ENCODE data around the gene ABCF3.

The ABCF3 gene

DNA sequence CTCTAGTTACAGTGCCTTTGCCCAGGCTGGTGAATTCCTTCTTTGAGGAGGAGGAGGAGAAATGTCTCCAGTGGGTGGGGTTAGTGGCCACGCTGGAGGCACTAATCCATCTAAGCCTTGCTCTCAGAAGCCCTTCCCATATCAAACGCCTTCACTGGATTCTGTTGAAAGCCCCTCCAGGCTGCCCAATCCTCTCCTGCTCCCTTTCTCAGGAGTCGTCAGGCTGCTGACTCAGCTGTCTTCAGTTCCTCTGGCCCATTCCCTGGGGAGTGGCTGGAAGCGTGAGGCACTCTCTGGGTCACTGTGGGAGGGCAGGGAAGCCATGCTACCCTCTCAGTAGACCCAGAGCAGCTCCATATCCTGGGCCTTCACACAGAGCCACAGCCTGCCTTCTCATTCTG is 8.7 kb upstream of the ABCF3 start:
- no peak overlapping the region for H4K5ac ChIP-seq (ENCODE audit: low read length)
- H3K27me3 ChIP-seq (ENCODE audit: insufficient read depth, low read length, poor library complexity) = no peaks in the 10 kb centered on the region
- H2BK15ac ChIP-seq (replicated peaks; ENCODE audit: low read depth) = no peak overlapping the region
- peaks cover 9% of the 10 kb centered on the region for H3K4me1 ChIP-seq (ENCODE audit: control insufficient read depth, low read depth, low read length)
- H3K79me2 ChIP-seq (ENCODE audit: control insufficient read depth, insufficient read depth, low read length) = peaks cover 32% of the 10 kb centered on the region
- no peak overlapping the region for H3K4ac ChIP-seq (ENCODE audit: low read depth, low read length)
- H3K27ac ChIP-seq (ENCODE audit: low read depth, low read length) = peak overlapping the region; percentile 98
- peak; percentile 89 for DNase-seq
- H3K79me1 ChIP-seq (ENCODE audit: low read length) = peaks cover 26% of the 10 kb centered on the region
- H3K23ac ChIP-seq (ENCODE audit: low read length) = peak overlapping the region; percentile 85
- H3K4me3 ChIP-seq (ENCODE audit: low read length) = no peak overlapping the region
- no peak overlapping the region for H2BK120ac ChIP-seq (ENCODE audit: low read depth, low read length)
- peak overlapping the region; percentile 14 for H2AK5ac ChIP-seq (ENCODE audit: low read length)
- H2BK5ac ChIP-seq (ENCODE audit: low read length) = peak overlapping the region; percentile 86
- H3K4me2 ChIP-seq (ENCODE audit: low read length) = peak overlapping the region; percentile 68
- H4K8ac ChIP-seq (ENCODE audit: low read depth, low read length) = no peak overlapping the region
- peak overlapping the region; percentile 66 for H3K9ac ChIP-seq (ENCODE audit: low read length)
- no peak overlapping the region for H3K18ac ChIP-seq (ENCODE audit: low read length)
- WGBS (ENCODE audit: extremely low coverage, insufficient coverage, low lambda C conversion rate) = no CpG with 5 or more reads among the region's 4 CpGs
- peaks cover 30% of the 10 kb centered on the region for H3K36me3 ChIP-seq (ENCODE audit: control insufficient read depth, insufficient read depth, low read length)
- H3K56ac ChIP-seq (ENCODE audit: low read length) = peak overlapping the region; percentile 86

GRCh38 chr3:184177767-184178306 is 8.2 kb upstream of the ABCF3 start:
- H3K23ac ChIP-seq (ENCODE audit: low read length) = no peak overlapping the region
- peak overlapping the region; percentile 98 for H3K27ac ChIP-seq (ENCODE audit: low read depth, low read length)
- no peak overlapping the region for H4K8ac ChIP-seq (ENCODE audit: low read depth, low read length)
- peaks cover 30% of the 10 kb centered on the region for H3K36me3 ChIP-seq (ENCODE audit: control insufficient read depth, insufficient read depth, low read length)
- WGBS (ENCODE audit: extremely low coverage, insufficient coverage, low lambda C conversion rate) = no CpG with 5 or more reads among the region's 14 CpGs
- H3K27me3 ChIP-seq (ENCODE audit: insufficient read depth, low read length, poor library complexity) = no peaks in the 10 kb centered on the region
- H3K18ac ChIP-seq (ENCODE audit: low read length) = no peak overlapping the region
- H2BK120ac ChIP-seq (ENCODE audit: low read depth, low read length) = no peak overlapping the region
- DNase-seq = no peak
- no peak overlapping the region for H3K4me2 ChIP-seq (ENCODE audit: low read length)
- H3K4ac ChIP-seq (ENCODE audit: low read depth, low read length) = no peak overlapping the region
- H2BK15ac ChIP-seq (replicated peaks; ENCODE audit: low read depth) = no peak overlapping the region
- no peak overlapping the region for H4K5ac ChIP-seq (ENCODE audit: low read length)
- peaks cover 26% of the 10 kb centered on the region for H3K79me1 ChIP-seq (ENCODE audit: low read length)
- H3K56ac ChIP-seq (ENCODE audit: low read length) = peak overlapping the region; percentile 86
- H3K4me3 ChIP-seq (ENCODE audit: low read length) = no peak overlapping the region
- H3K4me1 ChIP-seq (ENCODE audit: control insufficient read depth, low read depth, low read length) = peaks cover 9% of the 10 kb centered on the region
- no peak overlapping the region for H2BK5ac ChIP-seq (ENCODE audit: low read length)
- peak overlapping the region; percentile 66 for H3K9ac ChIP-seq (ENCODE audit: low read length)
- H2AK5ac ChIP-seq (ENCODE audit: low read length) = no peak overlapping the region
- H3K79me2 ChIP-seq (ENCODE audit: control insufficient read depth, insufficient read depth, low read length) = peaks cover 32% of the 10 kb centered on the region

DNA sequence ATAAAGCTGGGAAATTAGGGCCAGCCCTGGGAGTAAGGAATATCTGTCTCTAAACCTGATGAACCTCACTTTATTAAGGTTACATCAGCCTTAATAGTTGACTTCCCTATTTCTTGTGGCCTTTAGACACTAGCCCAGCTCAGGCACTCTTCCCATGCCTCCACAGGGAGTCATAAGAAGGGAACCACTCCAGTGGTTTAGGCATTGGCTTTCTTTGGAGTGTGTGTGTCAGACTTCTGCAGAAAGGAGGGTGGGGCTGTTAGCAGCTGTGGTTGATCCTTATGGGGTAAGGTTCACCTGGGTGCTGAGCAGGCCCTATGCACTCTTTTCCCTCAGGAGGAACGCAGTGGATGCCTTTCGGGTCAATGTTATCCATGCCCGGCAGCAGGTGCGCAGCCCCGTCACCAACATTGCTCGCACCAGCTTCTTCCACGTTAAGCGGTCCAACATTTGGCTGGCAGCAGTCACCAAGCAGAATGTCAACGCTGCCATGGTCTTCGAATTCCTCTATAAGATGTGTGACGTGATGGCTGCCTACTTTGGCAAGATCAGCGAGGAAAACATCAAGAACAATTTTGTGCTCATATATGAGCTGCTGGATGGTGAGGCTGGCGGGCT is 7.4 kb upstream of the ABCF3 start:
- no peak overlapping the region for H3K27ac ChIP-seq (ENCODE audit: low read depth, low read length)
- H3K23ac ChIP-seq (ENCODE audit: low read length) = no peak overlapping the region

GRCh38 chr3:184180165-184180564 is 5.8 kb upstream of the ABCF3 start:
- no CpG with 5 or more reads among the region's 6 CpGs for WGBS (ENCODE audit: extremely low coverage, insufficient coverage, low lambda C conversion rate)

More for the DNA sequence above, 7.4 kb upstream of the ABCF3 start:
- Histone ChIP-seq H2AK5ac (ENCODE audit: low read length) (no peak overlapping the region), H4K5ac (ENCODE audit: low read length) (no peak overlapping the region), H3K79me2 (ENCODE audit: control insufficient read depth, insufficient read depth, low read length) (peaks cover 32% of the 10 kb centered on the region), H3K18ac (ENCODE audit: low read length) (no peak overlapping the region), H3K4me1 (ENCODE audit: control insufficient read depth, low read depth, low read length) (peaks cover 9% of the 10 kb centered on the region), H4K8ac (ENCODE audit: low read depth, low read length) (no peak overlapping the region), H3K79me1 (ENCODE audit: low read length) (peaks cover 26% of the 10 kb centered on the region), H2BK5ac (ENCODE audit: low read length) (no peak overlapping the region), H3K4me3 (ENCODE audit: low read length) (no peak overlapping the region), H3K4me2 (ENCODE audit: low read length) (no peak overlapping the region), H2BK120ac (ENCODE audit: low read depth, low read length) (no peak overlapping the region), H3K36me3 (ENCODE audit: control insufficient read depth, insufficient read depth, low read length) (peaks cover 31% of the 10 kb centered on the region), H3K56ac (ENCODE audit: low read length) (no peak overlapping the region), H2BK15ac (replicated peaks; ENCODE audit: low read depth) (no peak overlapping the region), H3K9ac (ENCODE audit: low read length) (no peak overlapping the region), H3K4ac (ENCODE audit: low read depth, low read length) (no peak overlapping the region), H3K27me3 (ENCODE audit: insufficient read depth, low read length, poor library complexity) (no peaks in the 10 kb centered on the region)
- no CpG with 5 or more reads among the region's 13 CpGs for WGBS (ENCODE audit: extremely low coverage, insufficient coverage, low lambda C conversion rate)
- no peak for DNase-seq

DNA sequence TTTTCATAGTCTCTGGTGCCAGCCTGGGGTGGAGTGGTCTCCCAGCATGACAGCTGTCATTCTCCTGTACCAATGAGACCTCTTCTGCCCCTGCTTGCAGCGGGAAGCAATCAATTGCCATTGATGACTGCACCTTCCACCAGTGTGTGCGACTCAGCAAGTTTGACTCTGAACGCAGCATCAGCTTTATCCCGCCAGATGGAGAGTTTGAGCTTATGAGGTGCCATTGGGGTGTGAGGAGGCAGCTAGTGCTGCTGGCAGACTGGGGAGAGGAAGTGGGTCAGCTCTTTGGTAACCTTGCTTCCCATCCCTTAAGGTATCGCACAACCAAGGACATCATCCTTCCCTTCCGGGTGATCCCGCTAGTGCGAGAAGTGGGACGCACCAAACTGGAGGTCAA is 4.4 kb upstream of the ABCF3 start:
- H3K18ac ChIP-seq (ENCODE audit: low read length) = no peak overlapping the region
- H3K4me3 ChIP-seq (ENCODE audit: low read length) = no peak overlapping the region
- H3K4me1 ChIP-seq (ENCODE audit: control insufficient read depth, low read depth, low read length) = peaks cover 14% of the 10 kb centered on the region
- H4K5ac ChIP-seq (ENCODE audit: low read length) = no peak overlapping the region
- no peak overlapping the region for H2BK120ac ChIP-seq (ENCODE audit: low read depth, low read length)
- H3K9ac ChIP-seq (ENCODE audit: low read length) = no peak overlapping the region
- H3K56ac ChIP-seq (ENCODE audit: low read length) = no peak overlapping the region
- H3K27me3 ChIP-seq (ENCODE audit: insufficient read depth, low read length, poor library complexity) = no peaks in the 10 kb centered on the region
- peaks cover 26% of the 10 kb centered on the region for H3K79me2 ChIP-seq (ENCODE audit: control insufficient read depth, insufficient read depth, low read length)
- H2BK15ac ChIP-seq (replicated peaks; ENCODE audit: low read depth) = no peak overlapping the region
- WGBS (ENCODE audit: extremely low coverage, insufficient coverage, low lambda C conversion rate) = no CpG with 5 or more reads among the region's 9 CpGs
- no peak overlapping the region for H3K4ac ChIP-seq (ENCODE audit: low read depth, low read length)
- peaks cover 32% of the 10 kb centered on the region for H3K36me3 ChIP-seq (ENCODE audit: control insufficient read depth, insufficient read depth, low read length)
- no peak overlapping the region for H2AK5ac ChIP-seq (ENCODE audit: low read length)
- peaks cover 28% of the 10 kb centered on the region for H3K79me1 ChIP-seq (ENCODE audit: low read length)
- DNase-seq = no peak
- no peak overlapping the region for H2BK5ac ChIP-seq (ENCODE audit: low read length)
- H4K8ac ChIP-seq (ENCODE audit: low read depth, low read length) = no peak overlapping the region
- no peak overlapping the region for H3K23ac ChIP-seq (ENCODE audit: low read length)
- no peak overlapping the region for H3K27ac ChIP-seq (ENCODE audit: low read depth, low read length)
- no peak overlapping the region for H3K4me2 ChIP-seq (ENCODE audit: low read length)

More at GRCh38 chr3:184180165-184180564, 5.8 kb upstream of the ABCF3 start:
- no peak overlapping the region for H3K56ac ChIP-seq (ENCODE audit: low read length)
- H3K27me3 ChIP-seq (ENCODE audit: insufficient read depth, low read length, poor library complexity) = no peaks in the 10 kb centered on the region
- no peak overlapping the region for H2AK5ac ChIP-seq (ENCODE audit: low read length)
- no peak overlapping the region for H2BK15ac ChIP-seq (replicated peaks; ENCODE audit: low read depth)
- H3K4ac ChIP-seq (ENCODE audit: low read depth, low read length) = no peak overlapping the region
- H3K4me3 ChIP-seq (ENCODE audit: low read length) = no peak overlapping the region
- no peak overlapping the region for H4K8ac ChIP-seq (ENCODE audit: low read depth, low read length)
- H3K27ac ChIP-seq (ENCODE audit: low read depth, low read length) = no peak overlapping the region
- no peak overlapping the region for H4K5ac ChIP-seq (ENCODE audit: low read length)
- H2BK5ac ChIP-seq (ENCODE audit: low read length) = no peak overlapping the region
- DNase-seq = no peak
- no peak overlapping the region for H3K23ac ChIP-seq (ENCODE audit: low read length)
- H3K79me1 ChIP-seq (ENCODE audit: low read length) = peaks cover 26% of the 10 kb centered on the region
- H3K4me2 ChIP-seq (ENCODE audit: low read length) = no peak overlapping the region
- peaks cover 12% of the 10 kb centered on the region for H3K4me1 ChIP-seq (ENCODE audit: control insufficient read depth, low read depth, low read length)
- no peak overlapping the region for H2BK120ac ChIP-seq (ENCODE audit: low read depth, low read length)
- H3K18ac ChIP-seq (ENCODE audit: low read length) = no peak overlapping the region
- peaks cover 32% of the 10 kb centered on the region for H3K36me3 ChIP-seq (ENCODE audit: control insufficient read depth, insufficient read depth, low read length)
- no peak overlapping the region for H3K9ac ChIP-seq (ENCODE audit: low read length)
- H3K79me2 ChIP-seq (ENCODE audit: control insufficient read depth, insufficient read depth, low read length) = peaks cover 27% of the 10 kb centered on the region

DNA sequence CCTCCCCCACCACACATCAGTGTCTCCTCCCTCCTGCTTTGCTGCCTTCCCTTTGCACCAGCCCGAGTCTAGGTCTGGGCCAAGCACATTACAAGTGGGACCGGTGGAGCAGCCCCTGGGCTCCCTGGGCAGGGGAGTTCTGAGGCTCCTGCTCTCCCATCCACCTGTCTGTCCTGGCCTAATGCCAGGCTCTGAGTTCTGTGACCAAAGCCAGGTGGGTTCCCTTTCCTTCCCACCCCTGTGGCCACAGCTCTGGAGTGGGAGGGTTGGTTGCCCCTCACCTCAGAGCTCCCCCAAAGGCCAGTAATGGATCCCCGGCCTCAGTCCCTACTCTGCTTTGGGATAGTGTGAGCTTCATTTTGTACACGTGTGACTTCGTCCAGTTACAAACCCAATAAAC is 2.3 kb upstream of the ABCF3 start:
- Histone ChIP-seq H3K36me3 (ENCODE audit: control insufficient read depth, insufficient read depth, low read length) (peaks cover 28% of the 10 kb centered on the region), H3K4ac (ENCODE audit: low read depth, low read length) (no peak overlapping the region), H3K9ac (ENCODE audit: low read length) (no peak overlapping the region), H3K27me3 (ENCODE audit: insufficient read depth, low read length, poor library complexity) (no peaks in the 10 kb centered on the region), H3K18ac (ENCODE audit: low read length) (no peak overlapping the region), H2BK5ac (ENCODE audit: low read length) (no peak overlapping the region), H4K5ac (ENCODE audit: low read length) (no peak overlapping the region), H3K79me1 (ENCODE audit: low read length) (peaks cover 23% of the 10 kb centered on the region), H2AK5ac (ENCODE audit: low read length) (no peak overlapping the region), H3K4me1 (ENCODE audit: control insufficient read depth, low read depth, low read length) (peaks cover 4% of the 10 kb centered on the region), H3K23ac (ENCODE audit: low read length) (no peak overlapping the region), H2BK15ac (replicated peaks; ENCODE audit: low read depth) (no peak overlapping the region), H3K4me2 (ENCODE audit: low read length) (no peak overlapping the region), H3K27ac (ENCODE audit: low read depth, low read length) (peak overlapping the region; percentile 8), H3K4me3 (ENCODE audit: low read length) (no peak overlapping the region), H2BK120ac (ENCODE audit: low read depth, low read length) (no peak overlapping the region), H4K8ac (ENCODE audit: low read depth, low read length) (no peak overlapping the region), H3K79me2 (ENCODE audit: control insufficient read depth, insufficient read depth, low read length) (peaks cover 25% of the 10 kb centered on the region), H3K56ac (ENCODE audit: low read length) (no peak overlapping the region)
- no peak for DNase-seq
- no CpG with 5 or more reads among the region's 5 CpGs for WGBS (ENCODE audit: extremely low coverage, insufficient coverage, low lambda C conversion rate)

Data from mesendoderm (in vitro differentiated cells).